Common myeloid progenitor, CD34-positive (primary cell): Measurements from ENCODE around the gene PILRB.
"Not testable (repeated sequence)": the region's sequence is repeated elsewhere in the genome, so short reads cannot be mapped to it uniquely, and the experiment has no call there.

Experiments
- CTCF ChIA-PET: fragments of 350-600 bp; sonication (Branson Sonifier 250); formaldehyde crosslinking; loops from one replicate; lab custom pipeline; 2021; ENCODE audit warnings: antibody characterized with exemption; lab: Charles Lee
- POLR2A ChIA-PET: fragments of 350-600 bp; sonication (Branson Sonifier 250); formaldehyde crosslinking; loops from one replicate; lab custom pipeline; 2021; ENCODE audit warnings: antibody characterized with exemption; lab: Charles Lee
- DNase-seq, 3 donors: peaks; one replicate each; pipeline versions ENCODE4 v3.0.0 to v3.0.0-alpha.2; 2013
- H3K27ac ChIP-seq, 2 experiments: 1 replicate in 1 of 2; 2 replicates in 1 of 2; pipeline ENCODE4 v1.7.0; 2013; ENCODE audit warnings: inconsistent platforms in 2 of 2, low read length in 2 of 2, mild to moderate bottlenecking in 2 of 2, low read depth in 1 of 2, moderate library complexity in 1 of 2; ENCODE audit not compliant: severe bottlenecking in 2 of 2, insufficient read depth in 1 of 2, poor library complexity in 1 of 2
- H3K27me3 ChIP-seq, 5 experiments: replicated peaks in 2 of 5; 1 replicate in 3 of 5; 2 replicates in 2 of 5; pipeline versions ENCODE4 v1.6.1 to v1.7.0; 2013; ENCODE audit warnings: low read length in 4 of 5, mild to moderate bottlenecking in 2 of 5, moderate library complexity in 2 of 5, inconsistent platforms in 1 of 5; ENCODE audit not compliant: insufficient read depth in 5 of 5, control insufficient read depth in 4 of 5
- H3K36me3 ChIP-seq, 4 experiments: 1 replicate in 2 of 4; 2 replicates in 2 of 4; pipeline versions ENCODE4 v1.6.1 to v1.7.0; 2013; ENCODE audit warnings: low read length in 3 of 4, control low read depth in 1 of 4, mild to moderate bottlenecking in 1 of 4; ENCODE audit not compliant: control insufficient read depth in 4 of 4, insufficient read depth in 4 of 4
- H3K4me1 ChIP-seq, 4 experiments: 1 replicate in 3 of 4; 2 replicates in 1 of 4; pipeline versions ENCODE4 v1.6.1 to v1.7.1; 2013; ENCODE audit warnings: low read length in 3 of 4, mild to moderate bottlenecking in 3 of 4, control low read depth in 1 of 4, inconsistent platforms in 1 of 4, moderate library complexity in 1 of 4; ENCODE audit not compliant: control insufficient read depth in 4 of 4, insufficient read depth in 4 of 4; ENCODE audit errors: control extremely low read depth in 1 of 4
- H3K4me3 ChIP-seq, 7 experiments: 1 replicate in 4 of 7; 2 replicates in 3 of 7; pipeline versions ENCODE4 v1.5.1 to v1.7.0; 2013; ENCODE audit warnings: mild to moderate bottlenecking in 7 of 7, low read length in 6 of 7, moderate library complexity in 6 of 7, inconsistent platforms in 2 of 7, low read depth in 2 of 7, control low read depth in 1 of 7; ENCODE audit not compliant: insufficient read depth in 4 of 7, control insufficient read depth in 1 of 7; ENCODE audit errors: extremely low read depth in 1 of 7
- H3K9me3 ChIP-seq, 5 experiments: 1 replicate in 4 of 5; 2 replicates in 1 of 5; pipeline versions ENCODE4 v1.6.1 to v1.7.1; 2013; ENCODE audit warnings: low read length in 4 of 5, mild to moderate bottlenecking in 2 of 5, inconsistent platforms in 1 of 5, low read depth in 1 of 5, moderate library complexity in 1 of 5; ENCODE audit not compliant: control insufficient read depth in 4 of 5, insufficient read depth in 2 of 5; ENCODE audit errors: control extremely low read depth in 1 of 5
- WGBS: methylation state at CpG from one replicate; pipeline ENCODE4 v1.1.5; 2013; ENCODE audit not compliant: insufficient coverage; 5-methylcytosine and 5-hydroxymethylcytosine counted together

The PILRB gene

GRCh38 chr7:100345288-100345672 lies 12.6 kb upstream of the PILRB start:
- not testable (repeated sequence) for H3K27me3 ChIP-seq, H3K4me3 ChIP-seq, H3K4me1 ChIP-seq, H3K9me3 ChIP-seq, H3K27ac ChIP-seq
- POLR2A ChIA-PET: interaction anchor here (0.6 kb wide), 1 partner anchor 9 kb away, joined by 6 read pairs; no protein-coding TSS in a partner anchor
- H3K36me3 ChIP-seq: peaks cover 12 to 57% (median 39%) of the 10 kb centered on the region in 4 experiments
- DNase-seq: peak; percentile 45 to 62 (median 51)
- CTCF ChIA-PET: interaction anchor here (1.0 to 2.6 kb wide), 3 partner anchors 9 to 213 kb away, joined by 3 to 15 read pairs (median 5); no protein-coding TSS in a partner anchor
- no CpG with 5 or more reads among the region's 5 CpGs for WGBS

DNA sequence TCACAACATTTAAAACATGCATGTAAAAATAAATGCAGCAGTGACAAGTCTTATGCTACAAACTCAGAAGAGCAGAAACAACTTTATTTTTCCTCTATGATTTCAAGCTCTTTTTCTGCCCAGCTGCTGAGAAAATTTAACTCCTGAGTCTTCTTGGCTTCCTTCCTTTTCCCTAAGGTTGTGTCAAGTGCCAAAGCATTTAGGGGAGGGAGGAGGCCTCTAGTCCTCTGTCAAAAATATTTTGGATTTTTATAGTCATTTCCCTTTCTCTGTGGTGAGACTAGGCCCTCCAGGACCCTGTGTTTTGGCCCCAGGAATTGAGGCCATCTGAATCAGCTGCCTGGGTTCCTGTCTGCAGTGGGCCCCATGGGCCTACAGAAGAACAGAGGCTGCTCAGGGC lies 11.0 kb upstream of the PILRB start:
- POLR2A ChIA-PET: no interaction called here

GRCh38 chr7:100348805-100349204 lies 9.1 kb upstream of the PILRB start:
- DNase-seq: no peak
- ChIA-PET CTCF (interaction anchor here (0.6 to 1.0 kb wide), 2 partner anchors 58 to 159 kb away, joined by 3 read pairs; no protein-coding TSS in a partner anchor), POLR2A (no interaction called here)
- Histone ChIP-seq H3K36me3 (peaks cover 16 to 67% (median 52%) of the 10 kb centered on the region in 4 experiments), H3K27ac (no peak overlapping the region), H3K4me3 (no peak overlapping the region), H3K4me1 (peaks cover 0 to 2% (median 1%) of the 10 kb centered on the region in 4 experiments), H3K9me3 (no peaks in the 10 kb centered on the region), H3K27me3 (no peaks in the 10 kb centered on the region)

More for the DNA sequence above, 11.0 kb upstream of the PILRB start:
- peaks cover 0 to 2% (median 1%) of the 10 kb centered on the region in 4 experiments for H3K4me1 ChIP-seq
- no peaks in the 10 kb centered on the region for H3K9me3 ChIP-seq
- H3K27ac ChIP-seq: peak overlapping the region in 1 of 2 experiments; percentile 18
- CTCF ChIA-PET: interaction anchor here (0.7 to 2.6 kb wide), 12 partner anchors 9 to 215 kb away, joined by 3 to 15 read pairs (median 4); partner anchors contain the start of gene PILRB
- no peaks in the 10 kb centered on the region for H3K27me3 ChIP-seq
- DNase-seq: no peak
- peaks cover 16 to 62% (median 46%) of the 10 kb centered on the region in 4 experiments for H3K36me3 ChIP-seq
- H3K4me3 ChIP-seq: no peak overlapping the region

DNA sequence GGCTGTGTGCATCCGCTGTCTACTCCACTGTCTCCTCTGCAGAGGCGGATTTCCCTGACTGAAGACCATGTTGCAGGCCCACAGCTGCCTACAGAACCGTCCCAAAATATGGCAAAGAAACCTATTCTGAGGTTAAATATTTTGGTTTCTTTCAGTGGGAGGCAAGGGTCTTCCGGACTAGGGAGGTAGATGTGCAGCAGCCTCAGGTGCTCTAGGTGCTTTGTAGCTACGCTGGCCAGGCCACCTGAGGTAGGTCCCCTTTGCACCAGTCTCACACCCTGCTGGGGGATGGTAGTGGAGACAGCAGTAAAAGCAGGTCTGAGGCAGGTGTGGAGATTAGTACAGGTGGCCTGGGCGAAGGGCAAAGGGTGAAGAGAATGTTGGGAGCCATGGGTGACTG lies 8.2 kb upstream of the PILRB start:
- Histone ChIP-seq H3K36me3 (peaks cover 16 to 75% (median 58%) of the 10 kb centered on the region in 4 experiments), H3K4me1 (peaks cover 0 to 1% (median under 1%) of the 10 kb centered on the region in 4 experiments)
- CTCF ChIA-PET: no interaction called here

GRCh38 chr7:100351657-100352058 lies 6.3 kb upstream of the PILRB start:
- H3K9me3 ChIP-seq: no peaks in the 10 kb centered on the region
- no peak overlapping the region for H3K4me3 ChIP-seq
- no peak for DNase-seq
- ChIA-PET CTCF (no interaction called here), POLR2A (no interaction called here)
- H3K36me3 ChIP-seq: peaks cover 17 to 86% (median 68%) of the 10 kb centered on the region in 4 experiments
- H3K27ac ChIP-seq: peak overlapping the region in 1 of 2 experiments; percentile 29
- no peaks in the 10 kb centered on the region for H3K27me3 ChIP-seq
- 91% methylated on average over 6 of the region's 6 CpGs for WGBS
- H3K4me1 ChIP-seq: peaks cover 0 to 5% (median 0%) of the 10 kb centered on the region in 4 experiments

More for the DNA sequence above, 8.2 kb upstream of the PILRB start:
- DNase-seq: no peak
- Histone ChIP-seq H3K27me3 (no peaks in the 10 kb centered on the region), H3K9me3 (no peaks in the 10 kb centered on the region), H3K4me3 (no peak overlapping the region), H3K27ac (no peak overlapping the region)
- WGBS: 100% methylated on average over 2 of the region's 6 CpGs
- POLR2A ChIA-PET: interaction anchor here (0.5 kb wide), 1 partner anchor 80 kb away, joined by 3 read pairs; the partner anchor contains the start of gene MEPCE

DNA sequence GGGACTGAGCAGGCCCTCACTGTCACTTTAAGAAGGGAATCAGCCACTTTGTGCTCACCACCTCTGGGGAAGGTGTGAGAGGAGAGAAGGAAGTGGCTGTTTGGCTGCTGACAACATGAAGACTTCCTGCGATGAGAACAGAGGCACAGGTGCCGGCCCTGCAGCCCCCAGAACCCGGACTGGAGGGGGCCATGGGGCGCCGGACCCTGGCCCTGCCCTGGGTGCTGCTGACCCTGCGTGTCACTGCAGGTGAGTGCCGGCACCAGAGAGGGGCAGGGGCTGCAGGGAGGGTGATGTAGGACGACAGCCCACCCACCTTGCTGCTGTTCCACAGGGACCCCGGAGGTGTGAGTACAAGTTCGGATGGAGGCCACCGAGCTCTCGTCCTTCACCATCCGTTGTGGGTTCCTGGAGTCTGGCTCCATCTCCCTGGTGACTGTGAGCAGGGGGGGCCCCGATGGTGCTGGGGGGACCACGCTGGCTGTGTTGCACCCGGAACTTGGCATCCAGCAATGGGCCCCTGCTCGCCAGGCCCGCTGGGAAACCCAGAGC lies 5.6 kb upstream of the PILRB start:
- POLR2A ChIA-PET, H3K4me1 ChIP-seq, DNase-seq, H3K27me3 ChIP-seq, H3K9me3 ChIP-seq, H3K27ac ChIP-seq, H3K4me3 ChIP-seq, CTCF ChIA-PET: not testable (repeated sequence)
- 100% methylated on average over 7 of the region's 18 CpGs for WGBS
- H3K36me3 ChIP-seq: peaks cover 20 to 85% (median 67%) of the 10 kb centered on the region in 4 experiments

DNA sequence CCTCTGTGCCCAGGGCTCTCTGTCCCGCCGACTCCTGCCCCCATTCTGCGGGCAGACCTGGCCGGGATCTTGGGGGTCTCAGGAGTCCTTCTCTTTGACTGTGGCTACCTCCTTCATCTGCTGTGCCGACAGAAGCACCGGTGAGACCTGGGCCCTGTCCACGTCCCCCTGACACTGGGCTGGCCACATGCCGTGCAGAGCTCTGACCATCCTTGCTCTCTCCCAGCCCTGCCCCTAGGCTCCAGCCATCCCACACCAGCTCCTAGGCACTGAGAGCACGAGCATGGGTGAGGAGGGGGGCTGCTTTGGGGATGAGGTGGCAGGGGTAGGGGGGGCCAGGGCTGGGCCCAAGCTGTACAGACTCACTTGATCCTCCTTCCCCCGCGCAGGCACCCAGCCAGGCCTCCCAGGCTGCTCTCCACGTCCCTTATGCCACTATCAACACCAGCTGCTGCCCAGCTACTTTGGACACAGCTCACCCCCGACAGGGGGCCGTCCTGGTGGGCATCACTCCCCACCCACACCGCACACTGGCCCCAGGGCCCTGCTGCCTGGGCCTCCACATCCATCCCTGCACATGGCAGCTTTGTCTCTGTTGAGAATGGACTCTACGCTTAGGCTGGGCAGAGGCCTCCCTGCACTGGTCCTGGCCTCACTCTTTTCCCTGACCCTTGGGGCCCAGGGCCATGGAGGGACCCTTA lies 4.8 kb upstream of the PILRB start:
- DNase-seq: no peak
- H3K9me3 ChIP-seq: no peaks in the 10 kb centered on the region
- peak overlapping the region in 1 of 2 experiments; percentile 1 for H3K27ac ChIP-seq
- H3K4me3 ChIP-seq: no peak overlapping the region
- CTCF ChIA-PET: no interaction called here
- H3K4me1 ChIP-seq: peaks cover 0 to 5% (median 0%) of the 10 kb centered on the region in 4 experiments
- whole genome bisulfite sequencing: 99% methylated on average over 8 of the region's 16 CpGs
- H3K36me3 ChIP-seq: peaks cover 12 to 85% (median 65%) of the 10 kb centered on the region in 4 experiments
- POLR2A ChIA-PET: no interaction called here
- no peaks in the 10 kb centered on the region for H3K27me3 ChIP-seq
